B cell (primary cell): ENCODE results near the gene CACNA1D. TPM values are rescaled to one million over a fixed set of nuclear protein-coding genes. Genes with fewer than 3 reads are reported as not detected.

ENCODE experiments used
- ATAC-seq: fragments of 200-7000 bp; cut with Tn5 transposase; one replicate; pipeline ENCODE4 v1.10.0; 2021; ENCODE audit warnings: low read depth, mild to moderate bottlenecking, moderate number of reproducible peaks, moderate library complexity
- CTCF ChIA-PET: fragments of 350-600 bp; sonication (Branson Sonifier 250); formaldehyde crosslinking; loops from one replicate; lab custom pipeline; 2021; ENCODE audit warnings: antibody characterized with exemption, inconsistent platforms; lab: Charles Lee
- POLR2A ChIA-PET: fragments of 350-600 bp; sonication (Branson Sonifier 250); formaldehyde crosslinking; loops from one replicate; lab custom pipeline; 2021; ENCODE audit warnings: antibody characterized with exemption; lab: Charles Lee
- DNase-seq: peaks from one replicate; pipeline ENCODE4 v3.0.0; 2013
- H2AFZ ChIP-seq: 2 replicates; pipeline ENCODE4 v1.6.1; 2012; ENCODE audit warnings: mild to moderate bottlenecking, low read depth, low read length; ENCODE audit not compliant: insufficient read depth, poor library complexity, severe bottlenecking
- H3K27ac ChIP-seq, 2 donors: 1 replicate in 1 of 2; 2 replicates in 1 of 2; pipeline ENCODE4 v1.5.1; 2012 to 2013; ENCODE audit warnings: low read length in 2 of 2, mild to moderate bottlenecking in 2 of 2, moderate library complexity in 1 of 2
- H3K27me3 ChIP-seq, 4 experiments: fragments of 200-600 bp in 1 of 4; sonication (generic) in 1 of 4; replicated peaks in 1 of 4; 1 replicate in 2 of 4; 2 replicates in 2 of 4; pipeline versions ENCODE4 v1.6.1 to v1.7.0; 2013 to 2016; ENCODE audit warnings: low read length in 3 of 4, mild to moderate bottlenecking in 2 of 4, mixed read lengths in 1 of 4, moderate library complexity in 1 of 4; ENCODE audit not compliant: insufficient read depth in 4 of 4, control insufficient read depth in 3 of 4; ENCODE audit errors: control extremely low read depth in 1 of 4
- H3K36me3 ChIP-seq, 2 experiments: replicated peaks in 1 of 2; 1 replicate in 1 of 2; 2 replicates in 1 of 2; pipeline versions ENCODE4 v1.6.1 to v1.7.1; 2013; ENCODE audit warnings: low read length in 1 of 2; ENCODE audit not compliant: insufficient read depth in 2 of 2, control insufficient read depth in 1 of 2; ENCODE audit errors: control extremely low read depth in 1 of 2, extremely low read depth in 1 of 2
- H3K4me1 ChIP-seq, 2 donors: fragments of 200-600 bp in 1 of 2; sonication (generic) in 1 of 2; 1 replicate in 1 of 2; 2 replicates in 1 of 2; pipeline versions ENCODE4 v1.5.1 to v1.6.1; 2013 to 2017; ENCODE audit warnings: low read length in 2 of 2; ENCODE audit not compliant: control insufficient read depth in 2 of 2, insufficient read depth in 2 of 2
- H3K4me2 ChIP-seq: replicated peaks from 2 replicates; pipeline ENCODE3; 2012; ENCODE audit warnings: mild to moderate bottlenecking, low read depth, low read length; ENCODE audit not compliant: poor library complexity, severe bottlenecking
- H3K4me3 ChIP-seq, 5 experiments: fragments of 200-600 bp in 1 of 5; sonication (generic) in 1 of 5; 1 replicate in 3 of 5; 2 replicates in 2 of 5; pipeline versions ENCODE4 v1.5.1 to v1.7.0; 2011 to 2016; ENCODE audit warnings: low read length in 4 of 5, mild to moderate bottlenecking in 4 of 5, low read depth in 2 of 5, control low read depth in 1 of 5, moderate library complexity in 1 of 5; ENCODE audit not compliant: insufficient read depth in 1 of 5; ENCODE audit errors: control extremely low read depth in 1 of 5, extremely low read depth in 1 of 5
- H3K79me2 ChIP-seq: fragments of 200-600 bp; sonication (generic); one replicate; pipeline ENCODE4 v1.6.0; 2016; ENCODE audit warnings: low read length; ENCODE audit not compliant: control insufficient read depth, insufficient read depth
- H3K9ac ChIP-seq: fragments of 200-600 bp; sonication (generic); 2 replicates; pipeline ENCODE4 v1.6.1; 2017; ENCODE audit warnings: mild to moderate bottlenecking, low read length, moderate library complexity
- H3K9me3 ChIP-seq, 3 donors: one replicate each; pipeline versions ENCODE4 v1.6.1 to v1.7.1; 2013; ENCODE audit warnings: low read length in 2 of 3; ENCODE audit not compliant: control insufficient read depth in 2 of 3, insufficient read depth in 1 of 3; ENCODE audit errors: control extremely low read depth in 1 of 3
- H4K20me1 ChIP-seq: 2 replicates; pipeline ENCODE4 v1.6.0; 2012; ENCODE audit warnings: mild to moderate bottlenecking, low read length; ENCODE audit not compliant: insufficient read depth, control insufficient read depth, poor library complexity, severe bottlenecking
- H3K27ac Mint-ChIP-seq: one replicate; pipeline ENCODE4 v1.8.0; 2021; ENCODE audit warnings: mixed read lengths
- H3K27me3 Mint-ChIP-seq: one replicate; pipeline ENCODE4 v1.8.0; 2021; ENCODE audit warnings: mixed read lengths
- H3K4me1 Mint-ChIP-seq: one replicate; pipeline ENCODE4 v1.8.0; 2021; ENCODE audit warnings: mixed read lengths
- H3K4me3 Mint-ChIP-seq: one replicate; pipeline ENCODE4 v1.8.0; 2021; ENCODE audit warnings: mixed read lengths
- H3K9me3 Mint-ChIP-seq: one replicate; pipeline ENCODE4 v1.8.0; 2022; ENCODE audit warnings: mixed read lengths; ENCODE audit not compliant: insufficient read depth
- EZH2 ChIP-seq: IDR thresholded peaks from 2 replicates; pipeline ENCODE4 v1.6.1; 2012; ENCODE audit warnings: borderline replicate concordance, low read depth, mild to moderate bottlenecking, moderate library complexity, low read length; ENCODE audit not compliant: insufficient read depth, poor library complexity, severe bottlenecking
- WGBS: methylation state at CpG from one replicate; pipeline ENCODE4 v1.1.5; 2013; ENCODE audit warnings: missing lambda C conversion rate; ENCODE audit not compliant: insufficient coverage; 5-methylcytosine and 5-hydroxymethylcytosine counted together
- intact Hi-C: fragments of 100-400 bp; cut with micrococcal nuclease; formaldehyde crosslinking; loops from one replicate; pipeline ENCODE4 v1.10.0; 2022
- polyA plus RNA-seq: library from polyadenylated mRNA; depleted of rRNA; stranded (reverse); fragments of >200 nt; gene quantifications from 2 replicates; pipeline ENCODE4 v1.2.3, GENCODE V29; 2012
- total RNA-seq, 2 donors: library from RNA; stranded (reverse); fragments of 120-200 nt in 1 of 2; gene quantifications; 1 replicate in 1 of 2; 2 replicates in 1 of 2; pipeline versions ENCODE4 v1.2.3 to v1.2.4, GENCODE V29; 2013 to 2022
- TF ChIP-seq, protein P1 (sequence below): fragments of 200-600 bp; IDR thresholded peaks from one replicate; pipeline ENCODE4 v1.8.0; 2022; ENCODE audit warnings: antibody characterized with exemption, mild to moderate bottlenecking

The CACNA1D gene
- total and polyA plus RNA-seq, 2 donors (not counting 1 experiment from before 2014, with no cell fraction given): 0.06 to 0.07 TPM

DNA sequence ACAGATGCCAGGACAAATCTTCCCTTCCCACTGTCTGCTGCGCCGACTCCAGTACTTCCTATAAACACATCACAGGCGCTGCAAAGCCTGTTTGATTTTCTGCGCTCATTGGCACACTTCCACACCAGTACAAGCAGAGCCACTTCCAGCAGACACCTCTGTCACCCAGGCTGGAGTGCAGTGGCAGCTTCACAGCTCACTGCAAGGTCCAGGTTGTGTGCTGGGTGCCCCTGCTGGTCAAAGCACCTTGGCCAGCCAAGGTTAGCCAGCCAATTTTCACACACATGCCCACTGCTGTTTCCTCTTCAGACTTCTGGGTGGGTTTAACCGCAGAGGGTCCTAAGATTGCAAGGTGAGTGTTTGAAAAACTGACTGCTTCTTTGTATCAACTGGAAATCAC, 346.9 kb downstream of the CACNA1D start:
- H3K36me3 ChIP-seq: no peaks in the 10 kb centered on the region
- H4K20me1 ChIP-seq: no peaks in the 10 kb centered on the region
- H3K9me3 ChIP-seq: peaks cover 0 to 8% (median 0%) of the 10 kb centered on the region in 3 donors
- peaks cover 25% of the 10 kb centered on the region for H3K27me3 Mint-ChIP-seq
- H3K27ac ChIP-seq: no peak overlapping the region
- ATAC-seq (no peak), DNase-seq (no peak)
- H3K4me3 ChIP-seq: no peak overlapping the region
- intact Hi-C loops: no loop called here
- H3K4me2 ChIP-seq: no peak overlapping the region
- ChIA-PET CTCF (no interaction called here), POLR2A (no interaction called here)
- TF ChIP-seq, protein P1, sequence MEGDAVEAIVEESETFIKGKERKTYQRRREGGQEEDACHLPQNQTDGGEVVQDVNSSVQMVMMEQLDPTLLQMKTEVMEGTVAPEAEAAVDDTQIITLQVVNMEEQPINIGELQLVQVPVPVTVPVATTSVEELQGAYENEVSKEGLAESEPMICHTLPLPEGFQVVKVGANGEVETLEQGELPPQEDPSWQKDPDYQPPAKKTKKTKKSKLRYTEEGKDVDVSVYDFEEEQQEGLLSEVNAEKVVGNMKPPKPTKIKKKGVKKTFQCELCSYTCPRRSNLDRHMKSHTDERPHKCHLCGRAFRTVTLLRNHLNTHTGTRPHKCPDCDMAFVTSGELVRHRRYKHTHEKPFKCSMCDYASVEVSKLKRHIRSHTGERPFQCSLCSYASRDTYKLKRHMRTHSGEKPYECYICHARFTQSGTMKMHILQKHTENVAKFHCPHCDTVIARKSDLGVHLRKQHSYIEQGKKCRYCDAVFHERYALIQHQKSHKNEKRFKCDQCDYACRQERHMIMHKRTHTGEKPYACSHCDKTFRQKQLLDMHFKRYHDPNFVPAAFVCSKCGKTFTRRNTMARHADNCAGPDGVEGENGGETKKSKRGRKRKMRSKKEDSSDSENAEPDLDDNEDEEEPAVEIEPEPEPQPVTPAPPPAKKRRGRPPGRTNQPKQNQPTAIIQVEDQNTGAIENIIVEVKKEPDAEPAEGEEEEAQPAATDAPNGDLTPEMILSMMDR: no peak
- no peak for TF ChIP-seq EZH2
- H3K9ac ChIP-seq: no peak overlapping the region
- H3K9me3 Mint-ChIP-seq: no peaks in the 10 kb centered on the region
- no peaks in the 10 kb centered on the region for H3K79me2 ChIP-seq
- no peak overlapping the region for H3K4me3 Mint-ChIP-seq
- H2AFZ ChIP-seq: no peak overlapping the region
- peaks cover 8 to 17% of the 10 kb centered on the region in 2 donors for H3K4me1 ChIP-seq
- H3K4me1 Mint-ChIP-seq: peaks cover 22% of the 10 kb centered on the region
- H3K27ac Mint-ChIP-seq: no peak overlapping the region
- peaks cover 0 to 33% (median 9%) of the 10 kb centered on the region in 4 experiments for H3K27me3 ChIP-seq
- 87% methylated on average over 4 of the region's 5 CpGs for WGBS

DNA sequence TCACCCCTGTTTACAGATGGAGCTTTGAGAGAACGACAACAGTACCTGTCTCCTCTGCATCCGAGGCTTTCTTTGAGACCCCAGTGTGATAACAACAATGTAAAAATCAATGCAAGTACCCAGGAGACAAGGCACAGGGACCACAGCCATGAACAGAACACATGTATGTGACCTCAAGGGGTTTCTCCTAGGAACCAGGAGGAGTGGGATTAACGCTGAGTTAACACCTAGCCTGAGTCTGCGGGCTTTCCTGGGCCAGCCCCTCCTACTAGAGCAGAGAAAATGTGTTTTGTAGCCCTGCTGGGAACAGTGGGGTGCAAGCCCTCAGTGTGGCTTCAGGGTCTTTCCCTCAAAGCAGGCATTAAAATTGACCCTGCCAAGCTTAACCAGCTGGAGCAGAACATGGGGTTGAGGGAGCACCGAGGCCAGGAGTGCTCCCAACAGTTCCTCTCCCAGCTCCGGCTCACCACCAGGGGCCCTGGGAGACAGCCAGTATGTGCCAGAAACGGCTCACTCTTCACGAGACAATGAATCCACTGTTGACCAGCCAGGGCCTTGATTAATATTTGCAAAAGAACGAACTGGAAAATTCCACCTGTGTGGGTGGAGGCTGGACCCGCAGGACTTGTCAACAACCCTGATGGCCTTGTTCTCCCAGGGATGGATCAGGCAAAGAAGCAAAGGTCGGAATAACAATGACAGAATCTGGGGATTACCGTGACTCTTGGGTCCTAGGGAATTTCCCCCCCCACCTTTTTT, 348.2 kb downstream of the CACNA1D start:
- WGBS: 91% methylated on average over 11 of the region's 12 CpGs
- Mint-ChIP-seq H3K27ac (no peak overlapping the region), H3K4me1 (peaks cover 27% of the 10 kb centered on the region), H3K4me3 (no peak overlapping the region), H3K9me3 (no peaks in the 10 kb centered on the region), H3K27me3 (peaks cover 33% of the 10 kb centered on the region)
- peaks cover 14 to 21% of the 10 kb centered on the region in 2 donors for H3K4me1 ChIP-seq
- DNase-seq (no peak), ATAC-seq (no peak)
- no peak overlapping the region for H3K9ac ChIP-seq
- H3K27ac ChIP-seq: no peak overlapping the region
- no peak overlapping the region for H3K4me3 ChIP-seq
- H3K27me3 ChIP-seq: peaks cover 0 to 43% (median 14%) of the 10 kb centered on the region in 4 experiments
- no peaks in the 10 kb centered on the region for H4K20me1 ChIP-seq
- H3K4me2 ChIP-seq: no peak overlapping the region
- ChIA-PET CTCF (no interaction called here), POLR2A (no interaction called here)
- no peak for TF ChIP-seq EZH2
- TF ChIP-seq, protein P1: no peak
- no peaks in the 10 kb centered on the region for H3K79me2 ChIP-seq
- peaks cover 0 to 8% (median 0%) of the 10 kb centered on the region in 3 donors for H3K9me3 ChIP-seq
- intact Hi-C loops: no loop called here
- no peak overlapping the region for H2AFZ ChIP-seq
- H3K36me3 ChIP-seq: no peaks in the 10 kb centered on the region
